K562 (cell line): ENCODE data around the gene LCLAT1. TPM values are rescaled to one million over a fixed set of nuclear protein-coding genes. Genes with fewer than 3 reads are reported as not detected.

Experiments used
- ATAC-seq: fragments of 200-7000 bp; cut with Tn5 transposase; 3 replicates; pipeline ENCODE4 v1.9.1; 2020; ENCODE audit warnings: moderate library complexity
- BruUV-seq: library from RNA; stranded (reverse); fragments of 400-500 nt; replicated peaks from 2 replicates; lab custom pipeline; 2021; lab: Mats Ljungman, UMichigan
- CTCF ChIA-PET: fragments of 300-600 bp; formaldehyde crosslinking; extraction: SDS; loops from one replicate; lab custom pipeline; 2021; ENCODE audit warnings: low intra/inter-chr PET ratio; lab: Yijun Ruan, JAX
- POLR2A ChIA-PET: fragments of 300-600, 350-650 bp; sonication (Branson Sonifier 250); formaldehyde crosslinking; extraction: SDS; loops from one replicate; lab custom pipeline; 2021; ENCODE audit warnings: antibody characterized with exemption, inconsistent platforms; lab: Yijun Ruan, JAX
- DNase-seq, 4 experiments: peaks; one replicate each; pipeline versions ENCODE4 v3.0.0 to v3.0.0-alpha.2; 2011 to 2018; ENCODE audit warnings: low spot score in 3 of 4, mixed read lengths in 3 of 4; ENCODE audit errors: extremely low read depth in 1 of 4
- FAIRE-seq: peaks from 2 replicates; lab custom pipeline; 2011; peaks lifted over from hg19 to GRCh38; lab: Jason Lieb, UNC
- H2AFZ ChIP-seq: 2 replicates; pipeline ENCODE4 v1.6.0; 2011; ENCODE audit warnings: low read depth, low read length, control low read depth, inconsistent platforms
- H3K27ac ChIP-seq: fragments of 200-600 bp; 3 replicates; pipeline ENCODE4 v1.8.0; 2011; ENCODE audit warnings: low read depth, mild to moderate bottlenecking, control low read depth, inconsistent platforms, low read length, moderate library complexity, mixed read lengths; ENCODE audit errors: extremely low read depth
- H3K27me3 ChIP-seq, 2 experiments: fragments of 300-600 bp in 1 of 2; 2 replicates in 1 of 2; 3 replicates in 1 of 2; pipeline versions ENCODE4 v1.6.0 to v1.8.0; 2011; ENCODE audit warnings: inconsistent platforms in 2 of 2, low read length in 2 of 2, mild to moderate bottlenecking in 1 of 2, mixed read lengths in 1 of 2, moderate library complexity in 1 of 2; ENCODE audit not compliant: control insufficient read depth in 2 of 2, insufficient read depth in 2 of 2
- H3K36me3 ChIP-seq: fragments of 300-600 bp; 3 replicates; pipeline ENCODE4 v1.8.0; 2011; ENCODE audit warnings: mild to moderate bottlenecking, low read length, inconsistent platforms; ENCODE audit not compliant: control insufficient read depth, insufficient read depth
- H3K4me1 ChIP-seq, 2 experiments: fragments of 200-600 bp in 1 of 2; replicated peaks in 1 of 2; 2 replicates in 1 of 2; 3 replicates in 1 of 2; pipeline versions ENCODE4 v1.5.1 to v1.8.0; 2011; ENCODE audit warnings: inconsistent platforms in 2 of 2, low read length in 2 of 2, mild to moderate bottlenecking in 1 of 2, mixed read lengths in 1 of 2, moderate library complexity in 1 of 2; ENCODE audit not compliant: control insufficient read depth in 2 of 2, insufficient read depth in 2 of 2
- H3K4me2 ChIP-seq: 2 replicates; pipeline ENCODE4 v1.6.1; 2011; ENCODE audit warnings: low read length, control low read depth, inconsistent platforms, mixed read lengths; ENCODE audit not compliant: insufficient read depth
- H3K4me3 ChIP-seq: fragments of 200-600 bp; sonication (generic), shearing (Covaris generic); 2 replicates; pipeline ENCODE4 v1.5.1; 2016; ENCODE audit warnings: control low read depth, inconsistent platforms
- H3K79me2 ChIP-seq: fragments of 200-600 bp; 3 replicates; pipeline ENCODE4 v1.8.0; 2011; ENCODE audit warnings: low read length, inconsistent platforms; ENCODE audit not compliant: control insufficient read depth, insufficient read depth
- H3K9ac ChIP-seq, 2 experiments: 2 replicates each; pipeline versions ENCODE4 v1.6.0 to v1.6.1; 2011; ENCODE audit warnings: low read depth in 2 of 2, low read length in 2 of 2, control low read depth in 1 of 2, inconsistent platforms in 1 of 2, mild to moderate bottlenecking in 1 of 2, mixed read lengths in 1 of 2; ENCODE audit not compliant: insufficient read depth in 1 of 2
- H3K9me1 ChIP-seq: one replicate; pipeline ENCODE4 v1.6.0; 2011; ENCODE audit warnings: inconsistent platforms, mild to moderate bottlenecking, low read length, moderate library complexity; ENCODE audit not compliant: control insufficient read depth, insufficient read depth
- H3K9me3 ChIP-seq: replicated peaks from 2 replicates; pipeline ENCODE4 v1.5.1; 2011; ENCODE audit warnings: low read depth, low read length, inconsistent platforms; ENCODE audit not compliant: control insufficient read depth, insufficient read depth
- H4K20me1 ChIP-seq: replicated peaks from 2 replicates; pipeline ENCODE4 v1.6.1; 2011; ENCODE audit warnings: low read length, inconsistent platforms, mixed read lengths; ENCODE audit not compliant: control insufficient read depth, insufficient read depth
- BCL6 ChIP-seq: fragments of 250-450 bp; sonication (Bioruptor Pico); IDR thresholded peaks from 2 replicates; pipeline ENCODE4 v1.4.0; 2020
- CEBPG ChIP-seq, 3 experiments: fragments of 200-800 bp in 1 of 3; sonication (Bioruptor generic) in 1 of 3; sonication (generic) in 1 of 3; formaldehyde crosslinking in 1 of 3; IDR thresholded peaks in 2 of 3; conservative IDR thresholded peaks in 1 of 3; 2 replicates each; pipeline versions ENCODE4 v1.6.1 to v1.8.0; 2016 to 2022; ENCODE audit warnings: missing compliant biosample characterization in 2 of 3, missing genetic modification characterization in 2 of 3, mild to moderate bottlenecking in 1 of 3, missing genetic modification reagents in 1 of 3
- SMARCC2 ChIP-seq: fragments of 450-650 bp; IDR thresholded peaks from 2 replicates; pipeline ENCODE4 v1.6.1; 2017; ENCODE audit warnings: antibody characterized with exemption, moderate library complexity, mild to moderate bottlenecking, low read depth
- SRSF3 ChIP-seq: fragments of 200-400 bp; formaldehyde crosslinking; IDR thresholded peaks from 2 replicates; pipeline ENCODE4 v1.6.1; 2016; ENCODE audit warnings: mild to moderate bottlenecking, low read length, moderate library complexity; ENCODE audit not compliant: insufficient read depth
- ZNF174 ChIP-seq: fragments of 250-450 bp; sonication (Bioruptor Pico); IDR thresholded peaks from 2 replicates; pipeline ENCODE4 v1.4.0; 2020; ENCODE audit warnings: mild to moderate bottlenecking
- ZNF444 ChIP-seq: fragments of 250-450 bp; sonication (Bioruptor Pico); IDR thresholded peaks from 2 replicates; pipeline ENCODE4 v1.4.0; 2020; ENCODE audit warnings: mild to moderate bottlenecking, moderate library complexity
- WGBS: fragments of 100-300 bp; shearing (Covaris generic); methylation state at CpG from one replicate; pipeline ENCODE4 v1.1.6; 2016; ENCODE audit warnings: low coverage, mixed read lengths; ENCODE audit not compliant: insufficient coverage; ENCODE audit errors: missing lambda C conversion rate; 5-methylcytosine and 5-hydroxymethylcytosine counted together
- in situ Hi-C: fragments of 300-500 bp; cut with MboI; formaldehyde crosslinking; loops from 4 replicates; pipeline ENCODE4 v1.15.0; 2018; ENCODE audit warnings: inconsistent platforms, mixed read lengths
- intact Hi-C: fragments of 100-400 bp; cut with micrococcal nuclease; formaldehyde crosslinking; loops from 2 replicates; pipeline ENCODE4 v1.14.2; 2022
- polyA plus RNA-seq, 8 experiments: library from polyadenylated mRNA; depleted of rRNA in 4 of 8; stranded (reverse) in 5 of 8; unstranded in 3 of 8; fragments of >200 nt; fragmentation: Nextera tagmentation in 2 of 8; fragmentation: Illumina TruSeq in 1 of 8; extraction: Ambion mirVana in 2 of 8; extraction: Trizol in 1 of 8; gene quantifications; 2 replicates each; pipeline versions ENCODE4 v1.2.1 to v1.2.3, GENCODE V29; 2011 to 2014; ENCODE audit warnings: inconsistent platforms in 1 of 8, missing spikeins in 1 of 8
- total RNA-seq, 7 experiments: library from RNA; depleted of rRNA in 6 of 7; stranded (reverse); fragments of >200 nt in 6 of 7; fragmentation: Illumina TruSeq in 2 of 7; extraction: Trizol in 2 of 7; gene quantifications; 2 replicates each; pipeline versions ENCODE4 v1.2.1 to v1.2.3, GENCODE V29; 2011 to 2021; ENCODE audit warnings: low replicate concordance in 1 of 7

The LCLAT1 gene
- total and polyA plus RNA-seq, 9 of the 15 experiments (the other 6 are each of a cell fraction or from before 2014, with no cell fraction given), result 8.9 to 63.3 (median 25.4) TPM

GRCh38 chr2:30559544-30560275 is 112.7 kb downstream of the LCLAT1 start:
- Histone ChIP-seq H3K4me1 (no peaks in the 10 kb centered on the region), H3K27ac (no peak overlapping the region), H3K79me2 (no peaks in the 10 kb centered on the region; the same call in 2 of the 3 replicates), H3K9ac (no peak overlapping the region), H3K36me3 (peaks cover 16% of the 10 kb centered on the region; the same call in 2 of the 3 replicates), H3K9me1 (no peaks in the 10 kb centered on the region), H3K27me3 (no peaks in the 10 kb centered on the region), H3K9me3 (no peaks in the 10 kb centered on the region), H3K4me3 (no peak overlapping the region), H3K4me2 (no peak overlapping the region), H4K20me1 (no peaks in the 10 kb centered on the region), H2AFZ (no peak overlapping the region)
- ChIA-PET CTCF (no interaction called here), POLR2A (interaction anchor here (1.8 kb wide), 1 partner anchor 11 kb away, joined by 4 read pairs; no protein-coding TSS in a partner anchor)
- intact Hi-C loops, result no loop called here
- no peak for DNase-seq
- BruUV-seq, result no TSS peak
- 80% methylated on average over 1 of the region's 1 CpG for WGBS
- no peak for ATAC-seq
- FAIRE-seq, result no peak
- TF ChIP-seq ZNF444 (CRISPR knock-in tag), result no peak
- no peak for TF ChIP-seq ZNF174 (CRISPR knock-in tag)
- TF ChIP-seq SRSF3, result no peak
- TF ChIP-seq BCL6 (CRISPR knock-in tag), result no peak
- no peak for TF ChIP-seq SMARCC2
- no peak for TF ChIP-seq CEBPG (CRISPR knock-in tag; IDR thresholded peaks at IDR 0.05)
- TF ChIP-seq CEBPG (tag; conservative IDR thresholded peaks at IDR 0.05 in 1 of 2, IDR thresholded peaks at IDR 0.05 in 1 of 2), result no peak
- in situ Hi-C loops, result no loop called here
